Vagina (tissue), 2 donors: ENCODE results near the gene ZBTB22.

Experiments used
- POLR2A ChIP-seq, 2 donors: fragments of 450-650 bp; IDR thresholded peaks; one replicate each; pipeline ENCODE4 v1.6.1; 2017; ENCODE audit warnings: antibody characterized with exemption in 2 of 2, mild to moderate bottlenecking in 2 of 2, moderate library complexity in 2 of 2
- POLR2AphosphoS5 ChIP-seq, 2 donors: sonication (generic); formaldehyde crosslinking; IDR thresholded peaks; one replicate each; pipeline ENCODE4 v1.9.0; 2017; ENCODE audit warnings: antibody characterized with exemption in 2 of 2, mild to moderate bottlenecking in 2 of 2, low read depth in 1 of 2; ENCODE audit not compliant: insufficient read depth in 1 of 2
- TF ChIP-seq, protein P1 (sequence below), 3 experiments: fragments of 450-650 bp in 2 of 3; fragments of 200-600 bp in 1 of 3; sonication (generic) in 1 of 3; IDR thresholded peaks; one replicate each; pipeline ENCODE4 v1.5.1; 2017 to 2019; ENCODE audit warnings: antibody characterized with exemption in 3 of 3, mild to moderate bottlenecking in 2 of 3, moderate library complexity in 2 of 3

DNA sequence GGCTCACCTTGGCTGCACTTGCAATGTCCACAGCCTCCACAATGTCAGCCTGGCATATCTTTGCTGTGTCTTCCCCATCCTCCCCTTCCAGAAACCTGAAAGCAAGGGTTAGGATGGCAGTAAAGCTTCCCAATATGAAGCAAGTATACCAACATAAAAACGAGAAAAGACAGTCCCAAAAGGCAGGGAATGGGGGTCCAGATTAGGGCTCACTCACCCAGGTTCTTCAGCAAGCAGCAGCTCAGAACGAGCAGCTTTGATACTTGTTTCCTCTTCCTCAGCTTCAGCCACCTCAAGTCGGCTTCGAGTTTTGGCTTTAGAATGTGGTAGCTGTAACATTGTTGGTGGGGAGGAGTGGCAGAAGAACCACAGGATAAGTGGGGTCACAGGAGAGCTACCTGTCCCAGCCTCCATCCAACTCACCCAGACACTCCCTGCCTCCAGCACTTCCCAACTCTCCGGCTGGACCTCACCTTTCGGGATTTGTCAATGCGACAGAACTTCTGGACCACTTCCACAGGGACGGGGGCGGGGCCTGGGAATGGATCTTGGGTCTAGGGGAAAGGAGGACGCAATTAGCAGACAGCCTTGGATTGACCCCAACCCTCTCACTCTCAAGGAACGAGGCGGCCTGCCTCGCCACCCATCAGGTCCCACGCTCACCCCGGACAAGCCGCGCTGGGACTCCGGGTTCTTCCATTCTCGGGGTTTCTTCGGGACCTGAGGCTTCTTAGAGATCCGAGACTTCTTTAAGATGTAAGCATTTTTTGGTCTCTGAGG is 29.2 kb downstream of the ZBTB22 start:
- TF ChIP-seq POLR2AphosphoS5 (IDR thresholded peaks at IDR 0.05; ENCODE audit: insufficient read depth in 1 of 2, low read depth in 1 of 2) (no peak), POLR2A (IDR thresholded peaks at IDR 0.05) (no peak)
- TF ChIP-seq, protein P1, sequence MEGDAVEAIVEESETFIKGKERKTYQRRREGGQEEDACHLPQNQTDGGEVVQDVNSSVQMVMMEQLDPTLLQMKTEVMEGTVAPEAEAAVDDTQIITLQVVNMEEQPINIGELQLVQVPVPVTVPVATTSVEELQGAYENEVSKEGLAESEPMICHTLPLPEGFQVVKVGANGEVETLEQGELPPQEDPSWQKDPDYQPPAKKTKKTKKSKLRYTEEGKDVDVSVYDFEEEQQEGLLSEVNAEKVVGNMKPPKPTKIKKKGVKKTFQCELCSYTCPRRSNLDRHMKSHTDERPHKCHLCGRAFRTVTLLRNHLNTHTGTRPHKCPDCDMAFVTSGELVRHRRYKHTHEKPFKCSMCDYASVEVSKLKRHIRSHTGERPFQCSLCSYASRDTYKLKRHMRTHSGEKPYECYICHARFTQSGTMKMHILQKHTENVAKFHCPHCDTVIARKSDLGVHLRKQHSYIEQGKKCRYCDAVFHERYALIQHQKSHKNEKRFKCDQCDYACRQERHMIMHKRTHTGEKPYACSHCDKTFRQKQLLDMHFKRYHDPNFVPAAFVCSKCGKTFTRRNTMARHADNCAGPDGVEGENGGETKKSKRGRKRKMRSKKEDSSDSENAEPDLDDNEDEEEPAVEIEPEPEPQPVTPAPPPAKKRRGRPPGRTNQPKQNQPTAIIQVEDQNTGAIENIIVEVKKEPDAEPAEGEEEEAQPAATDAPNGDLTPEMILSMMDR (IDR thresholded peaks at IDR 0.05): no peak
